Natural killer cell (primary cell): ENCODE results near the gene HNRNPF. TPM values are rescaled to one million over a fixed set of nuclear protein-coding genes. Genes with fewer than 3 reads are reported as not detected.
A peak's percentile ranks its signal among the peaks of the same experiment; 100 is the strongest.

Experiments used
- ATAC-seq, 3 donors: fragments of 150-1000 bp in 2 of 3; fragments of 200-7000 bp in 1 of 3; cut with Tn5 transposase; 1 replicate in 1 of 3; 2 replicates in 2 of 3; pipeline ENCODE4 v1.10.0; 2021; ENCODE audit warnings: mild to moderate bottlenecking in 2 of 3, moderate library complexity in 2 of 3
- DNase-seq, 2 donors: peaks; one replicate each; pipeline versions ENCODE4 v3.0.0 to v3.0.0-alpha.2; 2013 to 2021; ENCODE audit warnings: mixed read lengths in 1 of 2
- H3K27ac ChIP-seq: one replicate; pipeline ENCODE4 v1.5.1; 2013; ENCODE audit warnings: mild to moderate bottlenecking, low read length
- H3K27me3 ChIP-seq: one replicate; pipeline ENCODE4 v1.6.1; 2013; ENCODE audit warnings: low read length; ENCODE audit not compliant: control insufficient read depth, insufficient read depth
- H3K36me3 ChIP-seq: one replicate; pipeline ENCODE4 v1.6.1; 2013; ENCODE audit warnings: low read length; ENCODE audit not compliant: control insufficient read depth, insufficient read depth
- H3K4me1 ChIP-seq: one replicate; pipeline ENCODE4 v1.6.1; 2013; ENCODE audit warnings: low read length; ENCODE audit not compliant: control insufficient read depth, insufficient read depth
- H3K4me3 ChIP-seq: one replicate; pipeline ENCODE4 v1.5.1; 2013; ENCODE audit warnings: low read length
- H3K9me3 ChIP-seq: one replicate; pipeline ENCODE4 v1.6.1; 2013; ENCODE audit warnings: low read length; ENCODE audit not compliant: control insufficient read depth, insufficient read depth
- H3K27ac Mint-ChIP-seq, 2 donors: one replicate each; pipeline ENCODE4 v1.8.0; 2022; ENCODE audit warnings: mild to moderate bottlenecking in 2 of 2, mixed read lengths in 2 of 2, moderate library complexity in 1 of 2
- H3K27me3 Mint-ChIP-seq, 2 donors: one replicate each; pipeline ENCODE4 v1.8.0; 2022; ENCODE audit warnings: low read depth in 2 of 2, mixed read lengths in 2 of 2
- H3K36me3 Mint-ChIP-seq: one replicate; pipeline ENCODE4 v1.8.0; 2022; ENCODE audit warnings: mixed read lengths
- H3K4me1 Mint-ChIP-seq, 2 donors: one replicate each; pipeline ENCODE4 v1.8.0; 2022; ENCODE audit warnings: mixed read lengths in 2 of 2
- H3K4me3 Mint-ChIP-seq: one replicate; pipeline ENCODE4 v1.8.0; 2022; ENCODE audit warnings: mild to moderate bottlenecking, moderate library complexity, mixed read lengths
- H3K9me3 Mint-ChIP-seq, 2 donors: one replicate each; pipeline ENCODE4 v1.8.0; 2022; ENCODE audit warnings: mixed read lengths in 2 of 2
- CTCF ChIP-seq: fragments of 200-600 bp; IDR thresholded peaks from one replicate; pipeline ENCODE4 v1.8.0; 2022; ENCODE audit warnings: antibody characterized with exemption
- WGBS: methylation state at CpG from one replicate; pipeline ENCODE4 v1.1.7; 2013; ENCODE audit warnings: missing lambda C conversion rate; ENCODE audit not compliant: insufficient coverage; 5-methylcytosine and 5-hydroxymethylcytosine counted together
- intact Hi-C: fragments of 100-400 bp; cut with micrococcal nuclease; formaldehyde crosslinking; loops from one replicate; pipeline ENCODE4 v1.14.2; 2022
- total RNA-seq, 4 donors: library from RNA; stranded (reverse); fragments of 120-200 nt in 1 of 4; gene quantifications; one replicate each; pipeline versions ENCODE4 v1.2.3 to v1.2.4, GENCODE V29; 2013 to 2022

Gene HNRNPF
- total RNA-seq, 3 donors from 2014 or later (not counting 1 experiment from before 2014, with no cell fraction given), result 122 to 160 (median 125) TPM

- peaks cover 37% of the 10 kb centered on the region for H3K4me1 ChIP-seq
- Mint-ChIP-seq H3K36me3 (peaks cover 26% of the 10 kb centered on the region), H3K9me3 (no peaks in the 10 kb centered on the region), H3K27ac (peak overlapping the region; percentile 98 to 99), H3K4me1 (peaks cover 75 to 78% of the 10 kb centered on the region in 2 donors), H3K4me3 (no peak overlapping the region), H3K27me3 (no peaks in the 10 kb centered on the region)
- TF ChIP-seq CTCF, result no peak
- intact Hi-C loops, result no loop called here
- WGBS, result 89% methylated on average over 2 of the region's 3 CpGs
- no peaks in the 10 kb centered on the region for H3K9me3 ChIP-seq
- H3K36me3 ChIP-seq, result peaks cover 66% of the 10 kb centered on the region
- H3K27me3 ChIP-seq, result no peaks in the 10 kb centered on the region
- ATAC-seq (no peak), DNase-seq (no peak)
- no peak overlapping the region for H3K27ac ChIP-seq
- no peak overlapping the region for H3K4me3 ChIP-seq
These were observed 16.2 kb downstream of the HNRNPF start for GRCh38 chr10:43392748-43393147.

- H3K27ac Mint-ChIP-seq, result peak overlapping the region; percentile 98 to 99
These were observed 17.5 kb downstream of the HNRNPF start for GRCh38 chr10:43391496-43391895.

GRCh38 chr10:43390759-43391158 is 18.2 kb downstream of the HNRNPF start:
- 84% methylated on average over 7 of the region's 7 CpGs for WGBS
- peak; percentile 63 for TF ChIP-seq CTCF
- DNase-seq (peak in 1 of 2 donors; percentile 72), ATAC-seq (peak; percentile 69 to 76 (median 74))
- no peaks in the 10 kb centered on the region for H3K27me3 ChIP-seq
- H3K36me3 ChIP-seq, result peaks cover 86% of the 10 kb centered on the region
- Mint-ChIP-seq H3K27ac (peak overlapping the region; percentile 98 to 99), H3K4me1 (peaks cover 74 to 75% of the 10 kb centered on the region in 2 donors), H3K9me3 (no peaks in the 10 kb centered on the region), H3K4me3 (no peak overlapping the region), H3K36me3 (peaks cover 40% of the 10 kb centered on the region), H3K27me3 (no peaks in the 10 kb centered on the region)
- peaks cover 33% of the 10 kb centered on the region for H3K4me1 ChIP-seq
- no peaks in the 10 kb centered on the region for H3K9me3 ChIP-seq
- no peak overlapping the region for H3K4me3 ChIP-seq
- intact Hi-C loops, result no loop called here
- H3K27ac ChIP-seq, result no peak overlapping the region

More at GRCh38 chr10:43391496-43391895, 17.5 kb downstream of the HNRNPF start:
- peaks cover 38% of the 10 kb centered on the region for H3K36me3 Mint-ChIP-seq
- intact Hi-C loops, result no loop called here
- peaks cover 79% of the 10 kb centered on the region for H3K36me3 ChIP-seq
- ATAC-seq, result no peak
- no peak for TF ChIP-seq CTCF
- H3K27me3 ChIP-seq, result no peaks in the 10 kb centered on the region
- no peaks in the 10 kb centered on the region for H3K27me3 Mint-ChIP-seq
- H3K4me3 Mint-ChIP-seq, result no peak overlapping the region
- H3K9me3 ChIP-seq, result no peaks in the 10 kb centered on the region
- H3K4me1 ChIP-seq, result peaks cover 40% of the 10 kb centered on the region
- no peak for DNase-seq
- 89% methylated on average over 6 of the region's 6 CpGs for WGBS
- H3K9me3 Mint-ChIP-seq, result no peaks in the 10 kb centered on the region
- peaks cover 79 to 80% of the 10 kb centered on the region in 2 donors for H3K4me1 Mint-ChIP-seq
- H3K27ac ChIP-seq, result no peak overlapping the region
- no peak overlapping the region for H3K4me3 ChIP-seq

GRCh38 chr10:43390333-43390732 is 18.7 kb downstream of the HNRNPF start:
- intact Hi-C loops, result no loop called here
- Histone ChIP-seq H3K4me1 (peaks cover 28% of the 10 kb centered on the region), H3K27me3 (no peaks in the 10 kb centered on the region), H3K36me3 (peaks cover 90% of the 10 kb centered on the region), H3K27ac (no peak overlapping the region), H3K4me3 (no peak overlapping the region), H3K9me3 (no peaks in the 10 kb centered on the region)
- no peaks in the 10 kb centered on the region for H3K9me3 Mint-ChIP-seq
- DNase-seq (no peak), ATAC-seq (no peak)
- peaks cover 40% of the 10 kb centered on the region for H3K36me3 Mint-ChIP-seq
- H3K27me3 Mint-ChIP-seq, result no peaks in the 10 kb centered on the region
- 90% methylated on average over 5 of the region's 5 CpGs for WGBS
- no peak overlapping the region for H3K4me3 Mint-ChIP-seq
- peaks cover 70 to 71% of the 10 kb centered on the region in 2 donors for H3K4me1 Mint-ChIP-seq
- no peak for TF ChIP-seq CTCF
- H3K27ac Mint-ChIP-seq, result peak overlapping the region; percentile 98 to 99
